Endodermal cell (in vitro differentiated cells): ENCODE measurements around the gene MAPKAPK5. TPM values are rescaled to one million over a fixed set of nuclear protein-coding genes. Genes with fewer than 3 reads are reported as not detected.

ENCODE experiments used
- DNase-seq: peaks from one replicate; pipeline ENCODE4 v3.0.0-alpha.2; 2017
- H3K27ac ChIP-seq: 2 replicates; pipeline ENCODE4 v1.5.1; 2013; ENCODE audit warnings: mild to moderate bottlenecking, low read depth, low read length, moderate library complexity
- H3K27me3 ChIP-seq: 2 replicates; pipeline ENCODE4 v1.6.1; 2013; ENCODE audit warnings: mild to moderate bottlenecking, low read length, moderate library complexity; ENCODE audit not compliant: insufficient read depth, control insufficient read depth, poor library complexity, severe bottlenecking
- H3K36me3 ChIP-seq: 2 replicates; pipeline ENCODE4 v1.7.0; 2013; ENCODE audit warnings: mild to moderate bottlenecking, low read length, moderate library complexity; ENCODE audit not compliant: control insufficient read depth, insufficient read depth
- H3K4me1 ChIP-seq: one replicate; pipeline ENCODE4 v1.7.0; 2013; ENCODE audit warnings: low read length; ENCODE audit not compliant: control insufficient read depth, insufficient read depth
- H3K4me3 ChIP-seq: 2 replicates; pipeline ENCODE4 v1.5.1; 2013; ENCODE audit warnings: mild to moderate bottlenecking, low read length, moderate library complexity
- H3K9ac ChIP-seq: 2 replicates; pipeline ENCODE4 v1.6.1; 2013; ENCODE audit warnings: mild to moderate bottlenecking, low read length, moderate library complexity; ENCODE audit not compliant: poor library complexity, severe bottlenecking; ENCODE audit errors: extremely low read depth
- H3K9me3 ChIP-seq: 2 replicates; pipeline ENCODE4 v1.6.1; 2013; ENCODE audit warnings: mild to moderate bottlenecking, low read length, moderate library complexity; ENCODE audit not compliant: control insufficient read depth
- H3K27ac Mint-ChIP-seq: 2 replicates; pipeline ENCODE4 v1.8.0; 2020; ENCODE audit warnings: mixed read lengths
- H3K27me3 Mint-ChIP-seq: 2 replicates; pipeline ENCODE4 v1.8.0; 2021; ENCODE audit warnings: mild to moderate bottlenecking, mixed read lengths; ENCODE audit not compliant: insufficient read depth
- H3K36me3 Mint-ChIP-seq: 2 replicates; pipeline ENCODE4 v1.8.0; 2020; ENCODE audit warnings: low read depth, mixed read lengths
- H3K4me1 Mint-ChIP-seq: 2 replicates; pipeline ENCODE4 v1.8.0; 2020; ENCODE audit warnings: mixed read lengths
- H3K4me3 Mint-ChIP-seq: 2 replicates; pipeline ENCODE4 v1.8.0; 2020; ENCODE audit warnings: mild to moderate bottlenecking, moderate library complexity, mixed read lengths
- H3K9me3 Mint-ChIP-seq: 2 replicates; pipeline ENCODE4 v1.8.0; 2020; ENCODE audit warnings: mild to moderate bottlenecking, mixed read lengths
- CTCF ChIP-seq: fragments of 200-600 bp; sonication (generic); conservative IDR thresholded peaks from 2 replicates; pipeline ENCODE4 v1.5.0; 2021; ENCODE audit warnings: antibody characterized with exemption, mild to moderate bottlenecking
- WGBS, 2 experiments: methylation state at CpG; one replicate each; pipeline versions ENCODE4 v1.1.5 to v1.1.7; 2013; ENCODE audit warnings: missing lambda C conversion rate in 2 of 2, mixed read lengths in 1 of 2; ENCODE audit not compliant: insufficient coverage in 1 of 2, insufficient read length in 1 of 2; 5-methylcytosine and 5-hydroxymethylcytosine counted together
- total RNA-seq, 2 donors: library from RNA; stranded (reverse); fragmentation: NEBNext Ultra II Directional in 1 of 2; extraction: Animal tissue kit (Norgen Biotek cat#: 25700) in 1 of 2; gene quantifications; 2 replicates in 1 of 2; 3 replicates in 1 of 2; pipeline ENCODE4 v1.2.1, GENCODE V29; 2021

The MAPKAPK5 gene
- total RNA-seq, 2 donors from 2014 or later = 80.5 to 90.6 TPM

GRCh38 chr12:111932241-111932640, 90.2 kb downstream of the MAPKAPK5 start:
- H3K27ac ChIP-seq = no peak overlapping the region
- H3K4me3 ChIP-seq = no peak overlapping the region
- no peak overlapping the region for H3K4me3 Mint-ChIP-seq
- no peak overlapping the region for H3K9ac ChIP-seq
- H3K36me3 ChIP-seq = no peaks in the 10 kb centered on the region
- H3K27me3 ChIP-seq = no peaks in the 10 kb centered on the region
- no peaks in the 10 kb centered on the region for H3K27me3 Mint-ChIP-seq
- no peaks in the 10 kb centered on the region for H3K36me3 Mint-ChIP-seq
- no peaks in the 10 kb centered on the region for H3K9me3 ChIP-seq
- H3K4me1 ChIP-seq = peaks cover 6% of the 10 kb centered on the region
- peaks cover 10% of the 10 kb centered on the region for H3K4me1 Mint-ChIP-seq
- no peak for TF ChIP-seq CTCF
- WGBS, 2 experiments = 85 to 100% methylated on average over 3 to 5 of the region's 5 CpGs
- H3K9me3 Mint-ChIP-seq = no peaks in the 10 kb centered on the region
- no peak for DNase-seq
- H3K27ac Mint-ChIP-seq = no peak overlapping the region

GRCh38 chr12:111936869-111937268, 94.8 kb downstream of the MAPKAPK5 start:
- Histone ChIP-seq H3K4me3 (no peak overlapping the region), H3K9ac (no peak overlapping the region), H3K27ac (no peak overlapping the region), H3K27me3 (no peaks in the 10 kb centered on the region), H3K9me3 (no peaks in the 10 kb centered on the region), H3K36me3 (no peaks in the 10 kb centered on the region), H3K4me1 (no peaks in the 10 kb centered on the region)
- no peak overlapping the region for H3K27ac Mint-ChIP-seq
- H3K36me3 Mint-ChIP-seq = no peaks in the 10 kb centered on the region
- H3K4me1 Mint-ChIP-seq = peaks cover 10% of the 10 kb centered on the region
- no peaks in the 10 kb centered on the region for H3K9me3 Mint-ChIP-seq
- H3K4me3 Mint-ChIP-seq = no peak overlapping the region
- H3K27me3 Mint-ChIP-seq = no peaks in the 10 kb centered on the region
- DNase-seq = no peak
- no peak for TF ChIP-seq CTCF

- H3K9me3 Mint-ChIP-seq = no peaks in the 10 kb centered on the region
- no peaks in the 10 kb centered on the region for H3K27me3 ChIP-seq
- no peak overlapping the region for H3K27ac ChIP-seq
- H3K36me3 Mint-ChIP-seq = no peaks in the 10 kb centered on the region
- 100% methylated on average over 1 of the region's 1 CpG for WGBS, 2 experiments
- no peak overlapping the region for H3K4me3 ChIP-seq
- no peaks in the 10 kb centered on the region for H3K36me3 ChIP-seq
- H3K27ac Mint-ChIP-seq = no peak overlapping the region
- no peak for TF ChIP-seq CTCF
- no peaks in the 10 kb centered on the region for H3K9me3 ChIP-seq
- H3K4me3 Mint-ChIP-seq = no peak overlapping the region
- H3K4me1 ChIP-seq = no peaks in the 10 kb centered on the region
- H3K9ac ChIP-seq = no peak overlapping the region
- H3K27me3 Mint-ChIP-seq = no peaks in the 10 kb centered on the region
- peaks cover 4% of the 10 kb centered on the region for H3K4me1 Mint-ChIP-seq
- no peak for DNase-seq
Measured at GRCh38 chr12:111937429-111937828, 95.4 kb downstream of the MAPKAPK5 start.
